Naive thymus-derived CD4-positive, alpha-beta T cell (primary cell): Measurements from ENCODE around the gene CLBA1. TPM values are rescaled to one million over a fixed set of nuclear protein-coding genes. Genes with fewer than 3 reads are reported as not detected.
"Not testable (repeated sequence)": the region's sequence is repeated elsewhere in the genome, so short reads cannot be mapped to it uniquely, and the experiment has no call there.

ENCODE experiments used
- ATAC-seq: fragments of 150-1000 bp; cut with Tn5 transposase; 2 replicates; pipeline ENCODE4 v1.10.0; 2021; ENCODE audit warnings: mild to moderate bottlenecking, moderate library complexity
- CTCF ChIA-PET: fragments of 350-600 bp; sonication (Branson Sonifier 250); formaldehyde crosslinking; loops from one replicate; lab custom pipeline; 2021; ENCODE audit warnings: antibody characterized with exemption; lab: Charles Lee
- POLR2A ChIA-PET: fragments of 350-600 bp; sonication (Branson Sonifier 250); formaldehyde crosslinking; loops from one replicate; lab custom pipeline; 2021; ENCODE audit warnings: antibody characterized with exemption, inconsistent platforms; lab: Charles Lee
- DNase-seq, 9 donors: peaks; one replicate each; pipeline versions ENCODE4 v3.0.0 to v3.0.0-alpha.2; 2020 to 2022; ENCODE audit warnings: mixed read lengths in 1 of 9
- H3K27ac ChIP-seq: one replicate; pipeline ENCODE4 v1.7.0; 2013; ENCODE audit warnings: mild to moderate bottlenecking, low read depth, low read length, moderate library complexity
- H3K27me3 ChIP-seq, 2 donors: one replicate each; pipeline ENCODE4 v1.7.0; 2013; ENCODE audit warnings: low read length in 2 of 2, mild to moderate bottlenecking in 2 of 2, moderate library complexity in 2 of 2; ENCODE audit not compliant: control insufficient read depth in 2 of 2, insufficient read depth in 2 of 2
- H3K36me3 ChIP-seq, 3 experiments: 1 replicate in 2 of 3; 2 replicates in 1 of 3; pipeline ENCODE4 v1.7.0; 2013; ENCODE audit warnings: low read length in 3 of 3, mild to moderate bottlenecking in 3 of 3, moderate library complexity in 1 of 3; ENCODE audit not compliant: insufficient read depth in 3 of 3, control insufficient read depth in 2 of 3
- H3K4me1 ChIP-seq, 2 donors: one replicate each; pipeline ENCODE4 v1.7.0; 2013; ENCODE audit warnings: low read length in 2 of 2, mild to moderate bottlenecking in 2 of 2, moderate library complexity in 1 of 2; ENCODE audit not compliant: control insufficient read depth in 2 of 2, insufficient read depth in 2 of 2
- H3K4me3 ChIP-seq: 2 replicates; pipeline ENCODE4 v1.7.0; 2013; ENCODE audit warnings: mild to moderate bottlenecking, low read length
- H3K9me3 ChIP-seq, 3 experiments: 1 replicate in 2 of 3; 2 replicates in 1 of 3; pipeline ENCODE4 v1.7.0; 2013; ENCODE audit warnings: low read length in 3 of 3; ENCODE audit not compliant: control insufficient read depth in 2 of 3
- H3K27ac Mint-ChIP-seq, 9 donors: one replicate each; pipeline ENCODE4 v1.8.0; 2020 to 2022; ENCODE audit warnings: mixed read lengths in 9 of 9, mild to moderate bottlenecking in 8 of 9, moderate library complexity in 5 of 9, inconsistent platforms in 2 of 9
- H3K27me3 Mint-ChIP-seq, 5 donors: one replicate each; pipeline ENCODE4 v1.8.0; 2021 to 2022; ENCODE audit warnings: mixed read lengths in 5 of 5, mild to moderate bottlenecking in 1 of 5
- H3K36me3 Mint-ChIP-seq, 5 donors: one replicate each; pipeline ENCODE4 v1.8.0; 2020 to 2022; ENCODE audit warnings: mixed read lengths in 5 of 5, mild to moderate bottlenecking in 3 of 5, inconsistent platforms in 1 of 5
- H3K4me1 Mint-ChIP-seq, 7 donors: one replicate each; pipeline ENCODE4 v1.8.0; 2020 to 2022; ENCODE audit warnings: mixed read lengths in 7 of 7, mild to moderate bottlenecking in 3 of 7, inconsistent platforms in 1 of 7
- H3K4me3 Mint-ChIP-seq, 10 donors: one replicate each; pipeline ENCODE4 v1.8.0; 2020 to 2022; ENCODE audit warnings: mild to moderate bottlenecking in 10 of 10, mixed read lengths in 10 of 10, moderate library complexity in 6 of 10, inconsistent platforms in 2 of 10
- H3K9me3 Mint-ChIP-seq, 11 donors: one replicate each; pipeline ENCODE4 v1.8.0; 2020 to 2022; ENCODE audit warnings: mixed read lengths in 11 of 11, mild to moderate bottlenecking in 4 of 11, inconsistent platforms in 1 of 11, moderate library complexity in 1 of 11
- intact Hi-C, 2 donors: fragments of 100-400 bp; cut with micrococcal nuclease; formaldehyde crosslinking; loops; one replicate each; pipeline ENCODE4 v1.15.1; 2023
- polyA plus RNA-seq, 2 donors: library from polyadenylated mRNA; unstranded; fragments of 300-500 nt; fragmentation: Illumina TruSeq; gene quantifications; one replicate each; pipeline ENCODE4 v1.2.3, GENCODE V29; 2021
- total RNA-seq, 6 experiments: library from RNA in 5 of 6; stranded (reverse) in 5 of 6; gene quantifications; 1 replicate in 5 of 6; 2 replicates in 1 of 6; pipeline ENCODE4 v1.2.3 and lab custom pipeline; 2021 to 2026

Gene CLBA1
- total and polyA plus RNA-seq, 7 experiments from 2014 or later = 0.26 to 2.1 (median 1.1) TPM

- H3K27me3 ChIP-seq, POLR2A ChIA-PET, H3K9me3 ChIP-seq, H3K27me3 Mint-ChIP-seq, H3K4me1 Mint-ChIP-seq, H3K9me3 Mint-ChIP-seq, H3K4me1 ChIP-seq, H3K36me3 Mint-ChIP-seq, intact Hi-C loops, ATAC-seq, DNase-seq, H3K4me3 ChIP-seq, H3K36me3 ChIP-seq, H3K27ac ChIP-seq, H3K27ac Mint-ChIP-seq, H3K4me3 Mint-ChIP-seq, CTCF ChIA-PET: not testable (repeated sequence)
These were observed 37.5 kb upstream of the CLBA1 start for GRCh38 chr14:104947881-104948735.

DNA sequence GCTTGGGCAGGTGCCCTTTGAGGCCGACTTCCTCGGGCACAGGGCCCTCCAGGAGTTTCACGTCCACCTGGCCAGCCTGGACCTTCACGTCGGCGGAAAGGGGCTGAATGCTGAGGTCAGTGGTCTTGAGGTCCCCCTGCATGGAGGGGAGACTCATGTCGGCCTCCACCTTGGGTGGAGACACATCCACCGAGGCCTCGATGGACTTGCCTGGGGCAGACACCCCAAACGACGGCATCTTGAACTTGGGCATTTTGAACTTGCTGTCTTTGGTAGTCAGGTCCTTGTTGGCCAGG, 36.9 kb upstream of the CLBA1 start:
- H3K4me3 ChIP-seq = no peak overlapping the region
- DNase-seq (no peak), ATAC-seq (no peak)
- no peaks in the 10 kb centered on the region for H3K4me1 ChIP-seq
- H3K27ac Mint-ChIP-seq = no peak overlapping the region
- POLR2A ChIA-PET = no interaction called here
- no peaks in the 10 kb centered on the region for H3K9me3 Mint-ChIP-seq
- intact Hi-C loops = no loop called here
- peaks cover 0 to 4% (median 0%) of the 10 kb centered on the region in 7 donors for H3K4me1 Mint-ChIP-seq
- CTCF ChIA-PET = no interaction called here
- no peaks in the 10 kb centered on the region for H3K36me3 ChIP-seq
- H3K27ac ChIP-seq = no peak overlapping the region
- H3K4me3 Mint-ChIP-seq = no peak overlapping the region
- no peaks in the 10 kb centered on the region for H3K27me3 ChIP-seq
- H3K9me3 ChIP-seq = no peaks in the 10 kb centered on the region
- peaks cover 0 to 5% (median 0%) of the 10 kb centered on the region in 5 donors for H3K27me3 Mint-ChIP-seq
- no peaks in the 10 kb centered on the region for H3K36me3 Mint-ChIP-seq

DNA sequence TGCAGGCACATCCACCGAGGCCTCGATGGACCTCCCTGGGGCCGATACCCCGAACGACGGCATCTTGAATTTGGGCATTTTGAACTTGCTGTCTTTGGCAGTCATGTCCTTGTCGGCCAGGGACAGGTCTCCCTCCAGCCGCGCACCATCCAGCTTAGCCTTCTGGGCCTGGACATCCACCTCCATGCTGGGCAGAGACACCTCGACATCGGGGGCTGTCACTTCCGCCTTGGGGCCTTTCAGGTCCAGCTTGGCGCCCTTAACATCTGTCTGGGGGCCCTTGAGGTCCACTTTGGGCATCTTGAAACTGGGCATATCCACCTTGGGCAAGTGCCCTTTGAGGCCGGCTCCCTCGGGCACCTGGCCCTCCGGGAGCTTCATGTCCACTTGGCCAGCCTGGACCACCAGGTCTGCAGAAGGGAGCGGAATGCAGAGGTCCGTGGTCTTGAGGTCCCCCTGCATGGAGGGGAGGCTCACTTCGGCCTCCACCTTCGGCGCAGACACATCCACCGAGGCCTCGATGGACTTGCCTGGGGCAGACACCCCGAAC, 36.1 kb upstream of the CLBA1 start:
- H3K9me3 Mint-ChIP-seq, ATAC-seq, H3K36me3 Mint-ChIP-seq, H3K4me3 ChIP-seq, intact Hi-C loops, CTCF ChIA-PET, H3K27me3 Mint-ChIP-seq, H3K27ac Mint-ChIP-seq, DNase-seq, H3K27ac ChIP-seq, POLR2A ChIA-PET, H3K36me3 ChIP-seq, H3K4me1 Mint-ChIP-seq, H3K27me3 ChIP-seq, H3K4me3 Mint-ChIP-seq, H3K4me1 ChIP-seq, H3K9me3 ChIP-seq: not testable (repeated sequence)

DNA sequence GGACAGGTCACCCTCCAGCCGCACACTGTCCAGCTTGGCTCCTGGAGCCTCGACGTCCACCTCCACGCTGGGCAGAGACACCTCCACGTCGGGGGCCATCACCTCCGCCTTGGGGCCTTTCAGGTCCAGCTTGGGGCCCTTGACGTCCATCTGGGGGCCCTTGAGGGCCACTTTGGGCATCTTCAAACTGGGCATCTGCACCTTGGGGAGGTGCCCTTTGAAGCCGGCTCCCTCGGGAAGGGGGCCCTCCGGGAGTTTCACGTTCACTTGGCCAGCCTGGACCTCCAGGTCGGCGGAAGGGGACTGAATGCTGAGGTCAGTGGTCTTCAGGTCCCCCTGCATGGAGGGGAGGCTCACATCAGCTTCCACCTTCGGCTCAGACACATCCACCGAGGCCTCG, 35.6 kb upstream of the CLBA1 start:
- no peak overlapping the region for H3K27ac ChIP-seq
- DNase-seq = no peak
- Mint-ChIP-seq H3K27ac (no peak overlapping the region), H3K4me1 (peaks cover 0 to 5% (median 0%) of the 10 kb centered on the region in 7 donors), H3K4me3 (no peak overlapping the region), H3K27me3 (peaks cover 0 to 6% (median 0%) of the 10 kb centered on the region in 5 donors), H3K9me3 (no peaks in the 10 kb centered on the region), H3K36me3 (no peaks in the 10 kb centered on the region)
- intact Hi-C loops = no loop called here
- no peaks in the 10 kb centered on the region for H3K4me1 ChIP-seq
- no peaks in the 10 kb centered on the region for H3K36me3 ChIP-seq
- H3K9me3 ChIP-seq = no peaks in the 10 kb centered on the region
- H3K27me3 ChIP-seq = no peaks in the 10 kb centered on the region
- ChIA-PET POLR2A (no interaction called here), CTCF (no interaction called here)
- no peak overlapping the region for H3K4me3 ChIP-seq
- no peak for ATAC-seq

GRCh38 chr14:104950701-104951100, 34.9 kb upstream of the CLBA1 start:
- H3K36me3 Mint-ChIP-seq, H3K4me1 ChIP-seq, H3K27ac Mint-ChIP-seq, H3K27ac ChIP-seq, POLR2A ChIA-PET, H3K4me1 Mint-ChIP-seq, H3K27me3 ChIP-seq, H3K4me3 ChIP-seq, H3K9me3 Mint-ChIP-seq, H3K36me3 ChIP-seq, DNase-seq, H3K9me3 ChIP-seq, H3K27me3 Mint-ChIP-seq, intact Hi-C loops, ATAC-seq, CTCF ChIA-PET, H3K4me3 Mint-ChIP-seq: not testable (repeated sequence)

- intact Hi-C loops, H3K27ac Mint-ChIP-seq: not testable (repeated sequence)
- CTCF ChIA-PET = interaction anchor here (0.6 kb wide), 1 partner anchor 101 kb away, joined by 3 read pairs; no protein-coding TSS in a partner anchor
These were observed 33.5 kb upstream of the CLBA1 start for GRCh38 chr14:104951863-104952657.

More at GRCh38 chr14:104951863-104952657, 33.5 kb upstream of the CLBA1 start:
- POLR2A ChIA-PET, ATAC-seq, H3K9me3 ChIP-seq, H3K4me3 ChIP-seq, H3K4me1 Mint-ChIP-seq, H3K9me3 Mint-ChIP-seq, H3K27me3 ChIP-seq, H3K4me1 ChIP-seq, DNase-seq, H3K4me3 Mint-ChIP-seq, H3K36me3 ChIP-seq, H3K36me3 Mint-ChIP-seq, H3K27ac ChIP-seq: not testable (repeated sequence)
- H3K27me3 Mint-ChIP-seq = peaks cover 0 to 18% (median 4%) of the 10 kb centered on the region in 5 donors
